ENCODE data around the gene HSP90AB1.

Gene HSP90AB1

DNA sequence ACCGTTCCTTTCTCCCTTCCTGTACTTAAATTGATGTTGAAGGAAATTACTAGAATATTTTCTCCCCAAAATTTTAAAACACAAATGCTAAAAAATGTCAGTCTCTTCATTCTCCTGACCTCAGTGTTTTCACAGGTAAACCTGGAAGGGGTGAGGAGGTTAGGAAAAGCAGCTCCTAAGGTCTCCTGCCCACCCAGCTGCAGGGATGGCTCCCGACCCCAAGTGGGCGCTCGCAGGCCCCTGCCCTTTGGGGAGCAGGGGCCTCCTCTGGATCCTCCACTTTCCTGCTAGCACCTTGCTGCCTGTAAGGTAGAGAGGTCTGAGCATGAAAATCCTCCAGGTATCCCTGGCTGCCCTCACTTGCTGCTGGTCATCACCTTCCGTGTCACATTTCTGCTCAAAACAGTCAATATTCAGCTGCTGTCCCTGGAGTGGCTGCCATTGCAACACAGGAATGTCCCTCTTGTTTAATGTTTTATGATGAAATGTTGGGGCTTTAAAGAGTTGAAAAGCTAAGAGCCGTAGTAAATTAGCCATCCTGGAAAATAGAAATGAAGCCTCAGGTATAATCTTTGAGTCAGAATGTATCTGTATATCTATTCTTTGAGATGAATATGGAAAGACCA, 10.9 kb upstream of the HSP90AB1 start:
- TF ChIP-seq TAF1 (IDR thresholded peaks at IDR 0.05; ENCODE audit: borderline replicate concordance, insufficient read depth, low read length) (no peak), SIN3A (IDR thresholded peaks at IDR 0.05; ENCODE audit: borderline replicate concordance, insufficient read depth, low read length) (no peak), POLR2AphosphoS5 (IDR thresholded peaks at IDR 0.05; ENCODE audit: low read depth, low read length) (no peak), FOXP2 (optimal IDR thresholded peaks at IDR 0.05; ENCODE audit: borderline replicate concordance, extremely low read depth, extremely low read length, insufficient read depth) (no peak)
- TF ChIP-seq, protein P1, sequence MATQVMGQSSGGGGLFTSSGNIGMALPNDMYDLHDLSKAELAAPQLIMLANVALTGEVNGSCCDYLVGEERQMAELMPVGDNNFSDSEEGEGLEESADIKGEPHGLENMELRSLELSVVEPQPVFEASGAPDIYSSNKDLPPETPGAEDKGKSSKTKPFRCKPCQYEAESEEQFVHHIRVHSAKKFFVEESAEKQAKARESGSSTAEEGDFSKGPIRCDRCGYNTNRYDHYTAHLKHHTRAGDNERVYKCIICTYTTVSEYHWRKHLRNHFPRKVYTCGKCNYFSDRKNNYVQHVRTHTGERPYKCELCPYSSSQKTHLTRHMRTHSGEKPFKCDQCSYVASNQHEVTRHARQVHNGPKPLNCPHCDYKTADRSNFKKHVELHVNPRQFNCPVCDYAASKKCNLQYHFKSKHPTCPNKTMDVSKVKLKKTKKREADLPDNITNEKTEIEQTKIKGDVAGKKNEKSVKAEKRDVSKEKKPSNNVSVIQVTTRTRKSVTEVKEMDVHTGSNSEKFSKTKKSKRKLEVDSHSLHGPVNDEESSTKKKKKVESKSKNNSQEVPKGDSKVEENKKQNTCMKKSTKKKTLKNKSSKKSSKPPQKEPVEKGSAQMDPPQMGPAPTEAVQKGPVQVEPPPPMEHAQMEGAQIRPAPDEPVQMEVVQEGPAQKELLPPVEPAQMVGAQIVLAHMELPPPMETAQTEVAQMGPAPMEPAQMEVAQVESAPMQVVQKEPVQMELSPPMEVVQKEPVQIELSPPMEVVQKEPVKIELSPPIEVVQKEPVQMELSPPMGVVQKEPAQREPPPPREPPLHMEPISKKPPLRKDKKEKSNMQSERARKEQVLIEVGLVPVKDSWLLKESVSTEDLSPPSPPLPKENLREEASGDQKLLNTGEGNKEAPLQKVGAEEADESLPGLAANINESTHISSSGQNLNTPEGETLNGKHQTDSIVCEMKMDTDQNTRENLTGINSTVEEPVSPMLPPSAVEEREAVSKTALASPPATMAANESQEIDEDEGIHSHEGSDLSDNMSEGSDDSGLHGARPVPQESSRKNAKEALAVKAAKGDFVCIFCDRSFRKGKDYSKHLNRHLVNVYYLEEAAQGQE (IDR thresholded peaks at IDR 0.05; ENCODE audit: insufficient read depth in 1 of 2, low read depth in 2 of 2, low read length in 2 of 2) = no peak

DNA sequence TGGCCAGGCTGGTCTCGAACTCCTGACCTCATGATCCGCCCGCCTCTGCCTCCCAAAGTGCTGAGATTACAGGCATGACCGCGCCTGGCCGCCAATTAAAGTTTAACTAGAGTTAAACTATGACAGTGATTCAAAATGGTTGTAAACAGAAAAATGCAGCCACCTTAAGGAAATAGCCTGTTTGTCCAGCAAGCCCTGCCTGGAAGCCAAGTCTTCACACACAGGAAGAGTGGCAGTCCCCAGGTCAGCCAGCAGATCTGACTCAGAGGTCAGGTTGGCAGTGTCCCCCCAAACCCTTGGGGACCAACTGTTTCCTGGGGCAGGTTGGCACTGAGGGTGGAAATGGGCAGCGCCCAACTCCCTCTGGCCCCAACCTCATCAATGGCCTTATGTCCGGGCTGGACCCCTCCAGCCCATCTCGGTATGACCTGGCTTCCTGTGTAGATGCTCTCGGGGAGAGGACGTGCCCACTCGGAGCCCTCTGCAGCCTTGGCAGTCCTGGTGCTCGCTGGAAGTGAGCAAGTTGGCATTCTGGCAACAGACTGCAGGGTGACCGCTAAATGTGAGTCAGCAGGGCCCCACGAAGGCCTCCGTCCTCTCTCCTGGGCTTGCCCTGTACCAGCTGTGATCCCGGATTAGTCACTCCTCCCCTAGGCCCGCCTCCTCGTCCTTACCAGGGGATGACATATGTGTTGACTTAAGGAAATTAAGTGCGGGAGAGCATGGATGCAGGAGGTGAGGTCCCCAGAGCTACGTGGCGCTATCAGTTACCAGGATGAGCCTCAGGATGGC, 9.7 kb upstream of the HSP90AB1 start:
- TF ChIP-seq SIN3A (IDR thresholded peaks at IDR 0.05; ENCODE audit: borderline replicate concordance, insufficient read depth, low read length) = peak; percentile 45; the same call in 1 of the 2 replicates
- TF ChIP-seq POLR2AphosphoS5 (IDR thresholded peaks at IDR 0.05; ENCODE audit: low read depth, low read length) = peak; percentile 80; the same call in 1 of the 2 replicates
- TF ChIP-seq, protein P1 (IDR thresholded peaks at IDR 0.05; ENCODE audit: insufficient read depth in 1 of 2, low read depth in 2 of 2, low read length in 2 of 2) = no peak
- TF ChIP-seq FOXP2 (optimal IDR thresholded peaks at IDR 0.05; ENCODE audit: borderline replicate concordance, extremely low read depth, extremely low read length, insufficient read depth) = peak; percentile 2
- TF ChIP-seq TAF1 (IDR thresholded peaks at IDR 0.05; ENCODE audit: borderline replicate concordance, insufficient read depth, low read length) = no peak

DNA sequence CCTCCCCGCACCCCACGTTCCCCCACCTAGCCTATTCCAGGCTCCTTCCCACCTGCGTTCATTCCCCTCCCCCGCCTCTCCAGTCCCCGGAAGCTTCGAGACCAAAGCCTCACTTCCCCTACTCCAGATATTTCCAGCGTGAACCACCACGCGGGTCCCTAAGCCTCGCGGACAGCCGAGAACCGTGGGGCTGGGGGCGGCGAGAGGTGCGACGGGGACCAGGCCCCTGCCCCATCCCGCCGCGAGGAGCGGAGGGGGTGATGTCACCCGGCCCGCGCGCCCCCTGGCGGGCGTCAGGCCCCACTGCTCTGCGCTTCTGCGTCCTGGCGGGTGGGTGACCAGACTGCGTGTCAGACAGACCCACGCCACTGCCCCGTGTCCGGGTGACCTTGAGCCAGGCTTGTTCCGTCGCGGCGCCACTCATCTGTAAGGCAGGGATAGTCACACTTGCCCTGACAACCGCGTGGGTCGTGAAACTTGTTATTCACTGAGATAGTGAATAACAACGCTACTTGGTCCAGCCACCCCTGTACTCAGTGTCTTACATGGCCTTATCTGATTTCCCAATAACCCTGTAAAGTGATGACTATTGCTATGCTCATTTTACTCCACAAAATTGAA, 9.0 kb upstream of the HSP90AB1 start:
- TF ChIP-seq POLR2AphosphoS5 (IDR thresholded peaks at IDR 0.05; ENCODE audit: low read depth, low read length) (peak; percentile 80), FOXP2 (optimal IDR thresholded peaks at IDR 0.05; ENCODE audit: borderline replicate concordance, extremely low read depth, extremely low read length, insufficient read depth) (peak; percentile 85), TAF1 (IDR thresholded peaks at IDR 0.05; ENCODE audit: borderline replicate concordance, insufficient read depth, low read length) (no peak), SIN3A (IDR thresholded peaks at IDR 0.05; ENCODE audit: borderline replicate concordance, insufficient read depth, low read length) (no peak)
- TF ChIP-seq, protein P1 (IDR thresholded peaks at IDR 0.05; ENCODE audit: insufficient read depth in 1 of 2, low read depth in 2 of 2, low read length in 2 of 2) = no peak

DNA sequence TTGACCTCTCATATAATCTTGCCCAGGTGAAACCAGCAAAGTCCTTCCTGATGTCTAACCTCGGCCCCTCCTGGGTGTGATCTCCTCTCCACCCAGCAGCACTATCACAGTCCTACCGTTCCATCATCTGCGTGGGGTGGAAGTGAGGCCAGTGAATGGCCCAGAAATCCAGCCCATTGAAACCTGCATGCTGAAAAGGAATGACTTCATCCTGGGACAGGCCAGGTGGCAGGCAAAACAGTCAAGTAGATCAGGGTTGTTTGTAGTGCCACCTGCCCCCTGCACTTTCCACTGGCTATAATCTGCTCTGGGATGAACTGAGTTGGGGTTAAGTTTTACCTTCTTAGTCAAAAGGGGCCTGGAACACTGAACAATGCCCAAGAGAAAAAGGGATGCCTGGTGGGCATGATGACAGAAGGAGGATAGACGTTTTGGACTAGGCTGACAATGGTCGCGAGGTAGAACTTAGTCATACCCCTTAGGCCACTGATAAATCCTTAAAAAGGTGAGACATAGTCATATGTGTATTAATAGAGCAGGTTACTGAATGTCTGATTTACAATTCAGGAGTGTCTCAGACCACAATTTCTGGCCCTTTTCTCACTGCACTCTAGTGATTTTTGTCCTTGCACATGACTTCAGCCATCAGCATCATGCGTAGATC, 8.1 kb upstream of the HSP90AB1 start:
- no peak for TF ChIP-seq FOXP2 (optimal IDR thresholded peaks at IDR 0.05; ENCODE audit: borderline replicate concordance, extremely low read depth, extremely low read length, insufficient read depth)
- no peak for TF ChIP-seq POLR2AphosphoS5 (IDR thresholded peaks at IDR 0.05; ENCODE audit: low read depth, low read length)
- TF ChIP-seq TAF1 (IDR thresholded peaks at IDR 0.05; ENCODE audit: borderline replicate concordance, insufficient read depth, low read length) = no peak
- no peak for TF ChIP-seq SIN3A (IDR thresholded peaks at IDR 0.05; ENCODE audit: borderline replicate concordance, insufficient read depth, low read length)
- TF ChIP-seq, protein P1 (IDR thresholded peaks at IDR 0.05; ENCODE audit: insufficient read depth in 1 of 2, low read depth in 2 of 2, low read length in 2 of 2) = no peak
